Measurements from ENCODE around the gene PHEX.

Gene PHEX

GRCh38 chrX:22047468-22047867 lies 15.3 kb downstream of the PHEX start:
- no peaks in the 10 kb centered on the region for H3K4me1 ChIP-seq (ENCODE audit: insufficient read depth, low read length, severe bottlenecking)
- no peaks in the 10 kb centered on the region for H4K20me1 ChIP-seq (ENCODE audit: insufficient read depth, low read length)
- TF ChIP-seq, protein P1, sequence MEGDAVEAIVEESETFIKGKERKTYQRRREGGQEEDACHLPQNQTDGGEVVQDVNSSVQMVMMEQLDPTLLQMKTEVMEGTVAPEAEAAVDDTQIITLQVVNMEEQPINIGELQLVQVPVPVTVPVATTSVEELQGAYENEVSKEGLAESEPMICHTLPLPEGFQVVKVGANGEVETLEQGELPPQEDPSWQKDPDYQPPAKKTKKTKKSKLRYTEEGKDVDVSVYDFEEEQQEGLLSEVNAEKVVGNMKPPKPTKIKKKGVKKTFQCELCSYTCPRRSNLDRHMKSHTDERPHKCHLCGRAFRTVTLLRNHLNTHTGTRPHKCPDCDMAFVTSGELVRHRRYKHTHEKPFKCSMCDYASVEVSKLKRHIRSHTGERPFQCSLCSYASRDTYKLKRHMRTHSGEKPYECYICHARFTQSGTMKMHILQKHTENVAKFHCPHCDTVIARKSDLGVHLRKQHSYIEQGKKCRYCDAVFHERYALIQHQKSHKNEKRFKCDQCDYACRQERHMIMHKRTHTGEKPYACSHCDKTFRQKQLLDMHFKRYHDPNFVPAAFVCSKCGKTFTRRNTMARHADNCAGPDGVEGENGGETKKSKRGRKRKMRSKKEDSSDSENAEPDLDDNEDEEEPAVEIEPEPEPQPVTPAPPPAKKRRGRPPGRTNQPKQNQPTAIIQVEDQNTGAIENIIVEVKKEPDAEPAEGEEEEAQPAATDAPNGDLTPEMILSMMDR (IDR thresholded peaks at IDR 0.05; ENCODE audit: low read length), result no peak
- TF ChIP-seq EZH2 (IDR thresholded peaks at IDR 0.05; ENCODE audit: borderline replicate concordance, low read length), result no peak
- no peaks in the 10 kb centered on the region for H3K27me3 ChIP-seq (ENCODE audit: insufficient read depth, low read length)
- no peaks in the 10 kb centered on the region for H3F3A ChIP-seq (ENCODE audit: insufficient read depth, low read length)
- H3K4me2 ChIP-seq (ENCODE audit: low read length), result no peak overlapping the region
- H3K27ac ChIP-seq (ENCODE audit: low read depth, low read length, poor library complexity, severe bottlenecking), result no peak overlapping the region
- no peak overlapping the region for H2AFZ ChIP-seq (ENCODE audit: low read length)
- no peaks in the 10 kb centered on the region for H3K36me3 ChIP-seq (ENCODE audit: insufficient read depth, low read length)
- H3K9me2 ChIP-seq (ENCODE audit: low read depth, low read length), result no peaks in the 10 kb centered on the region
- H3K9ac ChIP-seq (ENCODE audit: low read length), result no peak overlapping the region
- H3K9me3 ChIP-seq (ENCODE audit: low read length), result no peaks in the 10 kb centered on the region
- H3K4me3 ChIP-seq (ENCODE audit: low read depth, low read length, poor library complexity, severe bottlenecking), result no peak overlapping the region
- H3K79me2 ChIP-seq (ENCODE audit: insufficient read depth, low read length), result no peaks in the 10 kb centered on the region

DNA sequence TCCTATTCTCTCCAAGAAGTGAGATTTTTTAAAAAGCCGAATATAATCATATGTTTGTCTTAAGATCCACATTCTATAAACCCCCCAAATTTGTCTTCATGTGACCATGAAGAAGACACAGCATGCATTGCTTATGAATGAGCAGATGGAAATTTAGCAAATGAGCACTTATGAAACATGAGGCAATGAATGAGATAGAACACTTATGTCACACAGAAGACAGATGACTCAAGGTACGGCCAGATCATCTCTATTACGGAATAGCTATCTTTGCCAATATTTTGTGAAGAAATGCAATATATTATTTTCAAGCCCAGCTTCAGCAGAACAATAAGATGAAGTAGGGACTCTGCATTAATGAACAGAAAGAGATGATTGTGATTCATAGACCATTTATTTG lies 21.4 kb downstream of the PHEX start:
- Histone ChIP-seq H3K4me3 (ENCODE audit: low read depth, low read length, poor library complexity, severe bottlenecking) (no peak overlapping the region), H3K9me3 (ENCODE audit: low read length) (no peaks in the 10 kb centered on the region), H3K79me2 (ENCODE audit: insufficient read depth, low read length) (no peaks in the 10 kb centered on the region), H3K36me3 (ENCODE audit: insufficient read depth, low read length) (no peaks in the 10 kb centered on the region), H3K27ac (ENCODE audit: low read depth, low read length, poor library complexity, severe bottlenecking) (no peak overlapping the region), H2AFZ (ENCODE audit: low read length) (no peak overlapping the region), H3K9me2 (ENCODE audit: low read depth, low read length) (no peaks in the 10 kb centered on the region), H3K9ac (ENCODE audit: low read length) (no peak overlapping the region), H3K27me3 (ENCODE audit: insufficient read depth, low read length) (no peaks in the 10 kb centered on the region), H4K20me1 (ENCODE audit: insufficient read depth, low read length) (no peaks in the 10 kb centered on the region), H3K4me1 (ENCODE audit: insufficient read depth, low read length, severe bottlenecking) (no peaks in the 10 kb centered on the region), H3F3A (ENCODE audit: insufficient read depth, low read length) (no peaks in the 10 kb centered on the region), H3K4me2 (ENCODE audit: low read length) (no peak overlapping the region)
- TF ChIP-seq, protein P1 (IDR thresholded peaks at IDR 0.05; ENCODE audit: low read length), result no peak
- no peak for TF ChIP-seq EZH2 (IDR thresholded peaks at IDR 0.05; ENCODE audit: borderline replicate concordance, low read length)

DNA sequence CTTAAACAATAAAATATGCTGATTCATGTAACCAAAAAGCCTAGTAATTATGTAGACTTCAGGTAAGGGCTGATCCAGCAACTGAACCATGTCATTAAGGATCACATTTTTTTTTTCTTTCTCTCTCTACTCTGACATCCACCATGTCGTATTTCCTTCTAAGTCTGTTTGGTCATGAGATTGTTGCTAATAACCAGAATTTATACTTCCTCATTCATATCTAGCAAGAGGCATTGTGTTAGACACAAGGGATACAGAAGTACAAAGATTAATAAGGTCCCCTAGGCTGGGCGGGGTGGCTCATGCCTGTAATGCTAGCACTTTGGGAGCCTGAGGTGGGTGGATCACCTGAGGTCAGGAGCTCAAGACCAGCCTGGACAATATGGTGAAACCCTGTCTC lies 24.1 kb downstream of the PHEX start:
- Histone ChIP-seq H3K79me2 (ENCODE audit: insufficient read depth, low read length) (no peaks in the 10 kb centered on the region), H3K4me2 (ENCODE audit: low read length) (no peak overlapping the region), H3K9me2 (ENCODE audit: low read depth, low read length) (no peaks in the 10 kb centered on the region), H3K4me1 (ENCODE audit: insufficient read depth, low read length, severe bottlenecking) (no peaks in the 10 kb centered on the region), H3F3A (ENCODE audit: insufficient read depth, low read length) (no peaks in the 10 kb centered on the region), H3K27me3 (ENCODE audit: insufficient read depth, low read length) (no peaks in the 10 kb centered on the region), H4K20me1 (ENCODE audit: insufficient read depth, low read length) (no peaks in the 10 kb centered on the region), H2AFZ (ENCODE audit: low read length) (no peak overlapping the region), H3K36me3 (ENCODE audit: insufficient read depth, low read length) (no peaks in the 10 kb centered on the region), H3K27ac (ENCODE audit: low read depth, low read length, poor library complexity, severe bottlenecking) (no peak overlapping the region), H3K9me3 (ENCODE audit: low read length) (no peaks in the 10 kb centered on the region), H3K4me3 (ENCODE audit: low read depth, low read length, poor library complexity, severe bottlenecking) (no peak overlapping the region), H3K9ac (ENCODE audit: low read length) (no peak overlapping the region)
- TF ChIP-seq EZH2 (IDR thresholded peaks at IDR 0.05; ENCODE audit: borderline replicate concordance, low read length), result no peak
- TF ChIP-seq, protein P1 (IDR thresholded peaks at IDR 0.05; ENCODE audit: low read length), result no peak
